ENCODE data around the gene HRH3.
A peak's percentile ranks its signal among the peaks of the same experiment; 100 is the strongest.

The HRH3 gene

GRCh38 chr20:62228982-62229545 lies 9.0 kb upstream of the HRH3 start (continued):
- TF ChIP-seq ZSCAN30 (tag by site-specific recombination; IDR thresholded peaks at IDR 0.05): no peak
- no peak for TF ChIP-seq ZNF138 (tag by site-specific recombination; IDR thresholded peaks at IDR 0.05; ENCODE audit: borderline replicate concordance)
- no peak for TF ChIP-seq ZFP37 (tag by site-specific recombination; IDR thresholded peaks at IDR 0.05)
- peak; percentile 20; the same call in 1 of the 2 replicates for TF ChIP-seq ZNF398 (tag by site-specific recombination; IDR thresholded peaks at IDR 0.05)
- no peak for TF ChIP-seq ZNF24 (tag by site-specific recombination; IDR thresholded peaks at IDR 0.05)
- no peak for TF ChIP-seq ZNF350 (tag by site-specific recombination; IDR thresholded peaks at IDR 0.05)
- peak; percentile 36; the same call in 1 of the 2 replicates for TF ChIP-seq ZNF18 (tag by site-specific recombination; IDR thresholded peaks at IDR 0.05)
- TF ChIP-seq ZBTB26 (tag by site-specific recombination; optimal IDR thresholded peaks at IDR 0.05): no peak
- TF ChIP-seq ZNF548 (tag by site-specific recombination; IDR thresholded peaks at IDR 0.05): no peak
- no peak for TF ChIP-seq ZBTB7A (tag by site-specific recombination; IDR thresholded peaks at IDR 0.05; ENCODE audit: low read depth)
- no peak for TF ChIP-seq ZFP69B (tag by site-specific recombination; IDR thresholded peaks at IDR 0.05)
- TF ChIP-seq ZNF701 (tag by site-specific recombination; IDR thresholded peaks at IDR 0.05): no peak
- 0 out of 2 replicates have a peak, but pooled peaks have one; percentile 43 for TF ChIP-seq ZNF311 (tag by site-specific recombination; IDR thresholded peaks at IDR 0.05; ENCODE audit: borderline replicate concordance)
- TF ChIP-seq ZNF426 (tag by site-specific recombination; IDR thresholded peaks at IDR 0.05): no peak
- no peak; the same call in 1 of the 2 replicates for TF ChIP-seq KLF9 (tag by site-specific recombination; IDR thresholded peaks at IDR 0.05; ENCODE audit: low read depth)

- H3K4me3 ChIP-seq (ENCODE audit: low read depth, low read length): no peak overlapping the region
- TF ChIP-seq WT1 (tag by site-specific recombination; IDR thresholded peaks at IDR 0.05) (0 out of 2 replicates have a peak, but pooled peaks have one; percentile 15), REST (tag by site-specific recombination; IDR thresholded peaks at IDR 0.05) (0 out of 2 replicates have a peak, but pooled peaks have one; percentile 47), KLF1 (tag by site-specific recombination; IDR thresholded peaks at IDR 0.05) (peak; percentile 94), SP3 (tag by site-specific recombination; IDR thresholded peaks at IDR 0.05) (peak; percentile 79), ZNF830 (tag by site-specific recombination; IDR thresholded peaks at IDR 0.05; ENCODE audit: low read depth) (no peak), SP2 (tag by site-specific recombination; IDR thresholded peaks at IDR 0.05) (peak; percentile 54), TCF7L2 (IDR thresholded peaks at IDR 0.05; ENCODE audit: borderline replicate concordance, low read depth, low read length) (no peak), ZNF280C (tag by site-specific recombination; IDR thresholded peaks at IDR 0.05) (no peak)
- no peaks in the 10 kb centered on the region for H3K36me3 ChIP-seq (ENCODE audit: control insufficient read depth in 2 of 2, insufficient read depth in 1 of 2, low read length in 2 of 2)
- CTCF ChIA-PET: no interaction called here
- H3K9me3 ChIP-seq (ENCODE audit: control insufficient read depth, insufficient read depth, low read depth, low read length): no peaks in the 10 kb centered on the region
- no peaks in the 10 kb centered on the region for H3K4me1 ChIP-seq (ENCODE audit: control insufficient read depth, insufficient read depth, low read length)
- POLR2A ChIA-PET: no interaction called here
- no peak overlapping the region for H3K27ac ChIP-seq (ENCODE audit: extremely low read depth, low read depth, low read length)
Observed at GRCh38 chr20:62227977-62228958, 8.2 kb upstream of the HRH3 start.

Measured in HEK293 (cell line).